Measurements from ENCODE around the gene PIH1D1. TPM values are rescaled to one million over a fixed set of nuclear protein-coding genes. Genes with fewer than 3 reads are reported as not detected.

Gene PIH1D1
- total RNA-seq, 1 donor from 2014 or later, result 133 TPM

- H3K4me2 ChIP-seq, result no peak overlapping the region
- H3K36me3 ChIP-seq, result no peaks in the 10 kb centered on the region
- peaks cover 2% of the 10 kb centered on the region for H3K27me3 Mint-ChIP-seq (ENCODE audit: insufficient read depth, low read depth)
- H2AFZ ChIP-seq (replicated peaks), result no peak overlapping the region
- no peak overlapping the region for H3K27ac ChIP-seq
- H3K9me3 Mint-ChIP-seq, result no peaks in the 10 kb centered on the region
- TF ChIP-seq CTCF (IDR thresholded peaks at IDR 0.05) (no peak), EZH2 (IDR thresholded peaks at IDR 0.05) (no peak), EZH2phosphoT487 (IDR thresholded peaks at IDR 0.05) (no peak)
- no peak overlapping the region for H3K4me3 ChIP-seq
- peaks cover 10% of the 10 kb centered on the region for H3K36me3 Mint-ChIP-seq
- no peak for DNase-seq (ENCODE audit: low spot score)
- no peaks in the 10 kb centered on the region for H3K27me3 ChIP-seq
- no peaks in the 10 kb centered on the region for H3K79me2 ChIP-seq (ENCODE audit: low read depth)
- peaks cover 6% of the 10 kb centered on the region for H3K4me1 Mint-ChIP-seq
- peaks cover 7% of the 10 kb centered on the region for H3K4me1 ChIP-seq
- no peak overlapping the region for H3K9ac ChIP-seq
- no peak overlapping the region for H3K4me3 Mint-ChIP-seq
- peaks cover 6% of the 10 kb centered on the region for H3F3A ChIP-seq (ENCODE audit: low read depth)
- no peak overlapping the region for H3K27ac Mint-ChIP-seq
- no peaks in the 10 kb centered on the region for H4K20me1 ChIP-seq (ENCODE audit: low read depth)
- H3K9me3 ChIP-seq (ENCODE audit: low read depth), result no peaks in the 10 kb centered on the region
Measured at GRCh38 chr19:49465371-49465770, 13.8 kb upstream of the PIH1D1 start.

DNA sequence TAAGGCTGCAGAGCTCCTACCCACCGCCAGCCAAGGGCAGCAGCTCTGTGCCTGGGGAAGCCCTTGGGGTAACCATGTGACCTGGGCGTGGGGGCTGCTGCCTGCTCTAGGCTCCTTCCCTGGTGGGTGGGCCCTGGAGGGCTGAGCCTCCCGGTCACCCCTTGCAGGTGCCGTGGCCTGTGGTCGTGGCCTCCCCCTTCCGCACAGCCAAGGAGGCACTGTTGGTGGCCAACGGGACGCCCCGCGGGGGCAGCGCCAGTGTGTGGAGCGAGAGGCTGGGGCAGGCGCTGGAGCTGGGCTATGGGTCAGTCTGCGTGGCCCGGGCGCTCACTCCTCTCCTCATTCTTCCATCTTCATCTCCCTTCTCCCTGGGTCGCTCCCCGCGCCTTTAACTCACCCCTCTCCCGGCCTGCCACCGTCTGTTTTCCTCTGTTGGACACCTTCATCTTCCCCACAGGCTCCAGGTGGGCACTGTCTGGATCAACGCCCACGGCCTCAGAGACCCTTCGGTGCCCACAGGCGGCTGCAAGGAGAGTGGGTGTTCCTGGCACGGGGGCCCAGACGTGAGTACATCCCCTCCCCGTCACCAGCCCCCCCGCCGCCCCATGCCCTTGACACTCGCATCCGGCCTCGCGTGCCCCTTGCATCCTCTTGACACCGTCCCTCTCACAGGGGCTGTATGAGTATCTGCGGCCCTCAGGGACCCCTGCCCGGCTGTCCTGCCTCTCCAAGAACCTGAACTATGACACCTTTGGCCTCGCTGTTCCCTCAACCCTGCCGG, 12.5 kb upstream of the PIH1D1 start:
- H3K4me2 ChIP-seq, result no peak overlapping the region
- H2AFZ ChIP-seq (replicated peaks), result no peak overlapping the region
- no peaks in the 10 kb centered on the region for H3K79me2 ChIP-seq (ENCODE audit: low read depth)
- no peak overlapping the region for H3K9ac ChIP-seq
- peaks cover 5% of the 10 kb centered on the region for H3K4me1 ChIP-seq
- H3K27me3 Mint-ChIP-seq (ENCODE audit: insufficient read depth, low read depth), result peaks cover 2% of the 10 kb centered on the region
- H3K4me3 ChIP-seq, result no peak overlapping the region
- no peak for DNase-seq (ENCODE audit: low spot score)
- H3K27me3 ChIP-seq, result no peaks in the 10 kb centered on the region
- peaks cover 9% of the 10 kb centered on the region for H3K36me3 Mint-ChIP-seq
- H3K9me3 Mint-ChIP-seq, result no peaks in the 10 kb centered on the region
- H3K36me3 ChIP-seq, result no peaks in the 10 kb centered on the region
- H3F3A ChIP-seq (ENCODE audit: low read depth), result peaks cover 2% of the 10 kb centered on the region
- peaks cover 5% of the 10 kb centered on the region for H3K4me1 Mint-ChIP-seq
- no peaks in the 10 kb centered on the region for H3K9me3 ChIP-seq (ENCODE audit: low read depth)
- no peak overlapping the region for H3K27ac ChIP-seq
- no peak overlapping the region for H3K4me3 Mint-ChIP-seq
- H4K20me1 ChIP-seq (ENCODE audit: low read depth), result no peaks in the 10 kb centered on the region
- TF ChIP-seq EZH2phosphoT487 (IDR thresholded peaks at IDR 0.05) (no peak), EZH2 (IDR thresholded peaks at IDR 0.05) (no peak), CTCF (IDR thresholded peaks at IDR 0.05) (no peak)
- no peak overlapping the region for H3K27ac Mint-ChIP-seq

- H3K27ac Mint-ChIP-seq, result no peak overlapping the region
- no peaks in the 10 kb centered on the region for H3K36me3 ChIP-seq
- no peaks in the 10 kb centered on the region for H3F3A ChIP-seq (ENCODE audit: low read depth)
- no peaks in the 10 kb centered on the region for H3K79me2 ChIP-seq (ENCODE audit: low read depth)
- H3K27ac ChIP-seq, result no peak overlapping the region
- no peak for DNase-seq (ENCODE audit: low spot score)
- no peaks in the 10 kb centered on the region for H3K27me3 ChIP-seq
- H3K27me3 Mint-ChIP-seq (ENCODE audit: insufficient read depth, low read depth), result no peaks in the 10 kb centered on the region
- H4K20me1 ChIP-seq (ENCODE audit: low read depth), result no peaks in the 10 kb centered on the region
- peaks cover 4% of the 10 kb centered on the region for H3K36me3 Mint-ChIP-seq
- no peaks in the 10 kb centered on the region for H3K4me1 Mint-ChIP-seq
- no peak overlapping the region for H3K4me3 ChIP-seq
- no peak overlapping the region for H3K4me3 Mint-ChIP-seq
- no peak overlapping the region for H3K4me2 ChIP-seq
- H3K9ac ChIP-seq, result no peak overlapping the region
- H2AFZ ChIP-seq (replicated peaks), result no peak overlapping the region
- no peaks in the 10 kb centered on the region for H3K4me1 ChIP-seq
- no peaks in the 10 kb centered on the region for H3K9me3 ChIP-seq (ENCODE audit: low read depth)
- TF ChIP-seq EZH2 (IDR thresholded peaks at IDR 0.05) (no peak), CTCF (IDR thresholded peaks at IDR 0.05) (no peak), EZH2phosphoT487 (IDR thresholded peaks at IDR 0.05) (no peak)
- no peaks in the 10 kb centered on the region for H3K9me3 Mint-ChIP-seq
Measured at GRCh38 chr19:49462492-49462891, 10.9 kb upstream of the PIH1D1 start.
